WI38 (cell line): Measurements from ENCODE around the gene ZSWIM8.

ENCODE experiments used
- H3K4me3 ChIP-seq: 2 replicates; pipeline ENCODE4 v1.5.1; 2011; ENCODE audit warnings: low read depth, mild to moderate bottlenecking, control low read depth, low read length
- TF ChIP-seq, protein P1 (sequence below): IDR thresholded peaks from 2 replicates; pipeline ENCODE4 v1.5.1; 2012; ENCODE audit warnings: low read depth, mild to moderate bottlenecking, control low read depth, low read length

Gene ZSWIM8

DNA sequence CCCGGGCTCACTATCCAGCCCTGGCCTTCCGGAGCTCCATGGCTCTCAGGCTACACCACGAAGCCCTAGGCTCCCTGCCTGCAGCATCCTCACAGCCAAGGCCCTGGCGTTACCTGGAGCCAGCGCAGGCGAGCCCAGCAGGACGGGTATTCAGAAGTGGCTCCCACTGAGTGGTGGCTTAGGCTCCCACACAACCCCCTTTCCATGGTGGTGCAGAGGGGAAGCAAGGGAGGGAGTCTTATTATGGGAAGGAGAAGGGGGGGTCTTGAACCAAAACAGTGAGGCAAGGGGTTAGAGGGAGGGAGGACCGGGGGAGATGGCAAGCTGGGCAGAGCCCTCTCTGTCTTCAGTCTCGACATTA is 55.6 kb downstream of the ZSWIM8 start:
- TF ChIP-seq, protein P1, sequence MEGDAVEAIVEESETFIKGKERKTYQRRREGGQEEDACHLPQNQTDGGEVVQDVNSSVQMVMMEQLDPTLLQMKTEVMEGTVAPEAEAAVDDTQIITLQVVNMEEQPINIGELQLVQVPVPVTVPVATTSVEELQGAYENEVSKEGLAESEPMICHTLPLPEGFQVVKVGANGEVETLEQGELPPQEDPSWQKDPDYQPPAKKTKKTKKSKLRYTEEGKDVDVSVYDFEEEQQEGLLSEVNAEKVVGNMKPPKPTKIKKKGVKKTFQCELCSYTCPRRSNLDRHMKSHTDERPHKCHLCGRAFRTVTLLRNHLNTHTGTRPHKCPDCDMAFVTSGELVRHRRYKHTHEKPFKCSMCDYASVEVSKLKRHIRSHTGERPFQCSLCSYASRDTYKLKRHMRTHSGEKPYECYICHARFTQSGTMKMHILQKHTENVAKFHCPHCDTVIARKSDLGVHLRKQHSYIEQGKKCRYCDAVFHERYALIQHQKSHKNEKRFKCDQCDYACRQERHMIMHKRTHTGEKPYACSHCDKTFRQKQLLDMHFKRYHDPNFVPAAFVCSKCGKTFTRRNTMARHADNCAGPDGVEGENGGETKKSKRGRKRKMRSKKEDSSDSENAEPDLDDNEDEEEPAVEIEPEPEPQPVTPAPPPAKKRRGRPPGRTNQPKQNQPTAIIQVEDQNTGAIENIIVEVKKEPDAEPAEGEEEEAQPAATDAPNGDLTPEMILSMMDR = no peak
- H3K4me3 ChIP-seq = no peak overlapping the region

DNA sequence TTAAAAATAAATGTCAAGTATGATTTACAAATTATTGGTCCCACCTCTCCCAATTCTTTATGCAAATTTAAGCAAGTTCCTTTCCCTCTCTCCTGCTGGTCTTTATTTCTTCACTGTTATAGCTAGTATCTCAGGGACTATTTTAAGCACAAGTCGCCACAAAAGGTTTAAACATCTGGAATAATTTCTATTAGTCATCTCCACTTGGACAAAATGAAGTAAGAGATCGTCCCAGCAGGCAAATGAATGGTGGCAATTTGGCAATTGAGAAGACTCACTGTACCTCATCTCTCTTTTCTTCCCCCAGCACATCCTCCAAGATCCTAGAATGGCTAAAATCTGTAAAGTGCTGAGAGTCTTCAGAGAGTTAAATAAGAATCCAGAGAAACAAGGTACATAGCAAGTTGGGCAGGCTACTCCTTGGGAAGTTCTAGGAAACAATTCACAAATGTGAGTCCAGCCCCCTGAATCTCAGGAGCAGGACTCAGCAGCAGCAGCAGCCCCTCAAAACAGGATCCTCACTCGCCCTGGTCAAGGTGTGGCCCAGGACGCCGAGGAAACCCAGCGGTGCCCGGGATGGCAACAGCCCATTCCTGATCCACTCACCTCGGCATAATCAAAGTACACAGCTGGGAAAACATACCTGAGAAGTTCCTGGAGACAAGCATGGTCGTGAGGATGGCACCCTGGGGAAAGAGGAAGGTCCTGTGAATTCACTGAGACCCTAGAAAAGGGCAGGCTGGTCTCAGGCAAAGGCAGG is 56.3 kb downstream of the ZSWIM8 start:
- H3K4me3 ChIP-seq = no peak overlapping the region

DNA sequence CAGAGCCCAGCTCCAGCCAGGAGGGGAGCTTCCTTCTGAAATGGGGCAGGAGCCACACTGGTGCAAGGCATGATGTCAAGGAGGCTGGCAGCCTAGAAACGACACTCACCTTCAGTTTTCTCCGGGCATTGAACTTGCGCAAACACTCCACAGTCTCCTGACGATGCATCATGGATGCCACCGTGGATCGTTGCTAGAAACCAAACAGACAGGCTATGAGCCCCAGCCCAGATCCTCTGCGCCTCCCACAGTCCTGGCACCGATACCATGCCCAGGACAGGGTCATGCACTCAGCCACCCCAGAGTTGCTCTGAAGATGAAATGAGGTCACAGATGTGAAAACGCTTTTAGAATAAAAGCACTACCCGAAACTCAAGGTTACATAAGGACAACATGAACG is 56.9 kb downstream of the ZSWIM8 start:
- TF ChIP-seq, protein P1 = no peak
- no peak overlapping the region for H3K4me3 ChIP-seq

More for the DNA sequence above, 56.3 kb downstream of the ZSWIM8 start:
- TF ChIP-seq, protein P1 = no peak

DNA sequence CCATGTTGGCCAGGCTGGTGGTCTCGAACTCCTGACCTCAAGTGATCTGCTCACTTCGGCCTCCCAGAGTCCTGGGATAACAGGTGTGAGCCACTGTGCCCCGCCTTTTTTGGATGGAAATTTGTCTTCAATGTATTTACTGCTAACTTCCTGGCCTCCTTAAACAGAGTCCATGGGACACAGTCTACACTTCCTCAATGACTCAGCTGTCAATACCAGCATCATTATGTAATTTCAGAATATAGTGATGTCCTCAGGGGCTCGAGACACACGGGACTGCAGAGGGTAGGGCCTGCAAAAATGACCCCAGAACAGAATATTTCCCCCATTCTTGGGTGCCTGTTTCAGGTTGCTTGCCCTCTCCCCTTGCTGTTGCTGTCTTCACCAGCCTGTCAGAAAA is 57.9 kb downstream of the ZSWIM8 start:
- TF ChIP-seq, protein P1 = no peak
- no peak overlapping the region for H3K4me3 ChIP-seq

DNA sequence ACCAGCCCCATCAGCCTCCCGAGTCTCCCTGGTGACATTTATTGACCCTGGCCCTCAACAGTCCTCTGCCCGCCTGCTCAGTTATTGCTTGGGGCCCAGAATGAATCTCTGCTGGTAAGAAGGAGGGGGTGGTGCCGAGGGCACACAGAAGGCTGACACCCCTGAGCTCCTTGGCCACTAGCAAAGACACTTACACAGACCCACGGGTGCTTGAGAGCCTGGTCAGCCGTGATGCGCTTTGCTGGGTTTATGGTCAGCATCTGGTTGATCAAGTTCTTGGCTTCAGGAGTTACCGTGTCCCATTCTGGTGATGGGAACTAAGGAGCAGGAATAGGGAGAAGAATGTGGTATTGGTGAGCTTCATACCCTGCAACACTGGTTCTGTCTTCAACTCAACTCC is 61.6 kb downstream of the ZSWIM8 start:
- no peak overlapping the region for H3K4me3 ChIP-seq
- TF ChIP-seq, protein P1 = no peak

DNA sequence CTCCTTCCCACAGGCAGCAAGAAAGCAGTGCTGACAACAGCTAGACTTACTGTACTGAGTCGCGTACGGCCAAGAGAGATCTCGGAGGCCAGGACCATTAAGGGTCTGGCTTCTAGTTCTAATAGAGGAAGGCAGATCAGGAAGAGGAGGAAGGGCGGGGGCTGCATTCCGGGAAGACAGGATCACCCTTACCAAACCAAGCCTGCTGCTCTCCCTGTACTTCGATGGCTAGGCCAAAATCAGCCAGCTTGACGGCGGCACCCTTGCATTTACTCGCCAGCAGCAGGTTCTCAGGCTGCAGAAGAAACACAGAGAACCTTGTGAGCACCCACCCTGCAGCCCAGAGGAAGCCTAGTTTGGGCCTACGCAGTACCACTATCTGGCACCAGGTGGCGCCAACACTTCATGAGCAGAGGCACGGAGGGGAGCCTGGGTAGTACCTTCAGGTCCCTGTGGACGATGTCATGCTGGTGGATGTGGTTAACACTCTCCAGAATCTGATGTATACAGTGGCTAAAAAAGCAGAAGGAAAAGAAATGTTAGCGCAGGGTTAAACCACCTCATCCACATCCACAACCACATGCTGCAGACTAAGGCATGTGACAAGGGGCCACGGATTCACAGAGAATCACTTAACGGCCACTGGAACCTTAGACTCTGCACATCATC is 63.5 kb downstream of the ZSWIM8 start:
- H3K4me3 ChIP-seq = no peak overlapping the region
- TF ChIP-seq, protein P1 = peak; percentile 98

DNA sequence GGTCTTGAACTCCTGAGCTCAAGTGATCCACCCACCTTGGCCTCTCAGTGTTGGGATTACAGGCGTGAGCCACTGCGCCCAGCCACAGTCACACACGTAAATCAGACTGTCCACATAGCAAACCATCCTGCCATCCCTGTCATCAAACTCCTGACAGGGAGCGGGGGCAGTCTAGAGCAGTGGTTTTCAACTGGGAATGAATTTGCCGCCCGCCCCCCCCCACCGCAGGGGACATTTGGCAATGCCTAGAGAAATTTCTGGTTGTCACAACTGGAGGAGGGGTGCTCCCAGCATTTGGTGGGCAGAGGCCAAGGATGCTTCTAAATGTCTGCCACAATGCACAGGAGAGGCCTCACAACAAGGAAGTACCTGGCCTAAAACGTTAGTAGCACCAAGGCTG is 64.8 kb downstream of the ZSWIM8 start:
- no peak overlapping the region for H3K4me3 ChIP-seq
- TF ChIP-seq, protein P1 = no peak
